HAP-1 (cell line): ENCODE measurements around the gene HS3ST3B1.
A peak's percentile ranks its signal among the peaks of the same experiment; 100 is the strongest.

Experiments
- DNase-seq, 2 experiments: peaks; one replicate each; pipeline ENCODE4 v3.0.0-alpha.2; 2016 to 2020; ENCODE audit warnings: low spot score in 2 of 2
- H3K27me3 ChIP-seq: fragments of 250-450 bp; sonication (Bioruptor Pico); 2 replicates; pipeline ENCODE4 v1.5.1; 2020; ENCODE audit warnings: low read depth, mild to moderate bottlenecking, moderate library complexity
- H3K36me3 ChIP-seq: fragments of 250-450 bp; sonication (Bioruptor Pico); replicated peaks from 2 replicates; pipeline ENCODE4 v1.5.1; 2020; ENCODE audit warnings: mild to moderate bottlenecking
- H3K4me1 ChIP-seq: fragments of 250-450 bp; sonication (Bioruptor Pico); 2 replicates; pipeline ENCODE4 v1.5.1; 2020; ENCODE audit warnings: mild to moderate bottlenecking
- H3K4me3 ChIP-seq: fragments of 250-450 bp; sonication (Bioruptor Pico); 2 replicates; pipeline ENCODE4 v1.5.1; 2020; ENCODE audit warnings: mild to moderate bottlenecking, moderate library complexity
- H3K9me3 ChIP-seq: fragments of 250-450 bp; sonication (Bioruptor Pico); 2 replicates; pipeline ENCODE4 v1.5.1; 2020; ENCODE audit warnings: mild to moderate bottlenecking, moderate library complexity
- in situ Hi-C: fragments of 300-500 bp; cut with MboI; formaldehyde crosslinking; loops from 3 replicates; pipeline ENCODE4 v1.14.3; 2020; ENCODE audit warnings: low sequenced_read_pairs, inconsistent platforms, mixed read lengths

Gene HS3ST3B1

GRCh38 chr17:14298221-14298946, 2.5 kb upstream of the HS3ST3B1 start:
- Histone ChIP-seq H3K4me1 (no peaks in the 10 kb centered on the region), H3K4me3 (no peak overlapping the region), H3K9me3 (no peaks in the 10 kb centered on the region), H3K36me3 (no peaks in the 10 kb centered on the region), H3K27me3 (peaks cover 69% of the 10 kb centered on the region)
- no peak for DNase-seq
- in situ Hi-C loops = loop anchor here (25.0 kb wide), 1 partner anchor 361 kb away; no protein-coding TSS in a partner anchor

GRCh38 chr17:14298947-14299279, 2.0 kb upstream of the HS3ST3B1 start:
- H3K4me3 ChIP-seq = no peak overlapping the region
- H3K27me3 ChIP-seq = peaks cover 72% of the 10 kb centered on the region
- no peaks in the 10 kb centered on the region for H3K9me3 ChIP-seq
- no peaks in the 10 kb centered on the region for H3K4me1 ChIP-seq
- in situ Hi-C loops = loop anchor here (25.0 kb wide), 1 partner anchor 362 kb away; no protein-coding TSS in a partner anchor
- no peak for DNase-seq
- no peaks in the 10 kb centered on the region for H3K36me3 ChIP-seq

GRCh38 chr17:14299280-14300141, 1.4 kb upstream of the HS3ST3B1 start:
- peaks cover 72% of the 10 kb centered on the region for H3K27me3 ChIP-seq
- DNase-seq = peak in 1 of 2 experiments; percentile 10
- in situ Hi-C loops = loop anchor here (25.0 kb wide), 4 partner anchors 87 to 962 kb away; no protein-coding TSS in a partner anchor
- H3K4me3 ChIP-seq = no peak overlapping the region
- no peaks in the 10 kb centered on the region for H3K9me3 ChIP-seq
- H3K36me3 ChIP-seq = no peaks in the 10 kb centered on the region
- no peaks in the 10 kb centered on the region for H3K4me1 ChIP-seq

GRCh38 chr17:14301279-14302090, 604 bp downstream of the HS3ST3B1 start:
- peak in 1 of 2 experiments; percentile 11 for DNase-seq
- in situ Hi-C loops = loop anchor here (25.0 kb wide), 3 partner anchors 89 to 964 kb away; no protein-coding TSS in a partner anchor
- no peaks in the 10 kb centered on the region for H3K9me3 ChIP-seq
- H3K4me3 ChIP-seq = peak overlapping the region; percentile 25
- H3K4me1 ChIP-seq = no peaks in the 10 kb centered on the region
- peaks cover 72% of the 10 kb centered on the region for H3K27me3 ChIP-seq
- H3K36me3 ChIP-seq = no peaks in the 10 kb centered on the region

GRCh38 chr17:14302091-14302430, 1.2 kb downstream of the HS3ST3B1 start:
- DNase-seq = no peak

GRCh38 chr17:14302431-14303099, 1.7 kb downstream of the HS3ST3B1 start:
- DNase-seq = peak; percentile 44 to 80
- in situ Hi-C loops = loop anchor here (25.0 kb wide), 3 partner anchors 90 to 965 kb away; no protein-coding TSS in a partner anchor
- peak overlapping the region; percentile 25 for H3K4me3 ChIP-seq
- no peaks in the 10 kb centered on the region for H3K4me1 ChIP-seq
- H3K36me3 ChIP-seq = no peaks in the 10 kb centered on the region
- H3K27me3 ChIP-seq = peaks cover 63% of the 10 kb centered on the region
- no peaks in the 10 kb centered on the region for H3K9me3 ChIP-seq

More at GRCh38 chr17:14302091-14302430, 1.2 kb downstream of the HS3ST3B1 start:
- H3K36me3 ChIP-seq = no peaks in the 10 kb centered on the region
- H3K27me3 ChIP-seq = peaks cover 66% of the 10 kb centered on the region
- no peaks in the 10 kb centered on the region for H3K4me1 ChIP-seq
- no peaks in the 10 kb centered on the region for H3K9me3 ChIP-seq
- peak overlapping the region; percentile 25 for H3K4me3 ChIP-seq
- in situ Hi-C loops = loop anchor here (25.0 kb wide), 3 partner anchors 90 to 965 kb away; no protein-coding TSS in a partner anchor

GRCh38 chr17:14303343-14304221, 2.7 kb downstream of the HS3ST3B1 start:
- H3K27me3 ChIP-seq = peaks cover 60% of the 10 kb centered on the region
- H3K4me3 ChIP-seq = no peak overlapping the region

GRCh38 chr17:14304222-14304772, 3.4 kb downstream of the HS3ST3B1 start:
- H3K4me3 ChIP-seq = no peak overlapping the region
- in situ Hi-C loops = loop anchor here (25.0 kb wide), 3 partner anchors 92 to 967 kb away; no protein-coding TSS in a partner anchor
- no peak for DNase-seq
- no peaks in the 10 kb centered on the region for H3K36me3 ChIP-seq
- no peaks in the 10 kb centered on the region for H3K9me3 ChIP-seq
- peaks cover 58% of the 10 kb centered on the region for H3K27me3 ChIP-seq
- H3K4me1 ChIP-seq = no peaks in the 10 kb centered on the region

More at GRCh38 chr17:14303343-14304221, 2.7 kb downstream of the HS3ST3B1 start:
- no peak for DNase-seq
- Histone ChIP-seq H3K36me3 (no peaks in the 10 kb centered on the region), H3K9me3 (no peaks in the 10 kb centered on the region), H3K4me1 (no peaks in the 10 kb centered on the region)
- in situ Hi-C loops = loop anchor here (25.0 kb wide), 3 partner anchors 91 to 966 kb away; no protein-coding TSS in a partner anchor

GRCh38 chr17:14304773-14305517, 4.1 kb downstream of the HS3ST3B1 start:
- Histone ChIP-seq H3K4me1 (no peaks in the 10 kb centered on the region), H3K27me3 (peaks cover 52% of the 10 kb centered on the region), H3K9me3 (no peaks in the 10 kb centered on the region), H3K36me3 (no peaks in the 10 kb centered on the region), H3K4me3 (no peak overlapping the region)
- in situ Hi-C loops = loop anchor here (25.0 kb wide), 3 partner anchors 93 to 968 kb away; no protein-coding TSS in a partner anchor
- DNase-seq = no peak

- Histone ChIP-seq H3K9me3 (no peaks in the 10 kb centered on the region), H3K27me3 (peaks cover 42% of the 10 kb centered on the region), H3K4me1 (no peaks in the 10 kb centered on the region), H3K4me3 (no peak overlapping the region), H3K36me3 (no peaks in the 10 kb centered on the region)
- DNase-seq = no peak
- in situ Hi-C loops = loop anchor here (25.0 kb wide), 3 partner anchors 94 to 969 kb away; no protein-coding TSS in a partner anchor
These were observed 5.1 kb downstream of the HS3ST3B1 start for GRCh38 chr17:14305785-14306496.

GRCh38 chr17:14306596-14306995, 5.7 kb downstream of the HS3ST3B1 start:
- in situ Hi-C loops = loop anchor here (25.0 kb wide), 3 partner anchors 94 to 969 kb away; no protein-coding TSS in a partner anchor
- Histone ChIP-seq H3K4me3 (no peak overlapping the region), H3K27me3 (peaks cover 35% of the 10 kb centered on the region), H3K36me3 (no peaks in the 10 kb centered on the region), H3K4me1 (no peaks in the 10 kb centered on the region), H3K9me3 (no peaks in the 10 kb centered on the region)
- DNase-seq = peak in 1 of 2 experiments; percentile 21
